Fibroblast of pulmonary artery (primary cell): ENCODE results near the gene RAB21.
"Not testable (repeated sequence)": the region's sequence is repeated elsewhere in the genome, so short reads cannot be mapped to it uniquely, and the experiment has no call there.

Source experiments
- DNase-seq: peaks from one replicate; pipeline ENCODE4 v3.0.0-alpha.2; 2010; ENCODE audit warnings: low read depth
- H3K4me3 ChIP-seq: replicated peaks from 2 replicates; pipeline ENCODE4 v1.5.1; 2011; ENCODE audit warnings: low read depth, mild to moderate bottlenecking, control low read depth, low read length, moderate library complexity
- TF ChIP-seq, protein P1 (sequence below): IDR thresholded peaks from 2 replicates; pipeline ENCODE4 v1.5.1; 2011; ENCODE audit warnings: mild to moderate bottlenecking, control low read depth, low read length, inconsistent platforms; ENCODE audit errors: missing control alignments

Gene RAB21

DNA sequence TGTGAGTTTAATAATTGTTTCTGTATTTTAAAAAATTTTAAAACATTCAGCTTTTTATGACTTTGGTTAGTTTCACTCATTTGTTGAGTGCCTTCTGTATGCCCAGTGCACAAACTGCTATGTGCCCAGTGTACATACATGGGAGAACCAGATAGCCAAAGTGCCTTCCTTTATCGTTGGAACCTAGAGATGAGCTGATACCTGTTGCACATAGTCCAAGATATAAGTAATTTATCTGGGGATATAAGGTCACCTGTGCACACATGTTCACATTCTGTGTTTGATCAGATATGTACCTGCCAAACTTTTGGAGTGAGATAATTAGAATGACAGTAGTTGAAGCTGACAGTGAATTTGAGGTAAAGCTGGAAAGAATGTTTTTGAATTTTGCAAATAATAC lies 37.9 kb downstream of the RAB21 start:
- TF ChIP-seq, protein P1, sequence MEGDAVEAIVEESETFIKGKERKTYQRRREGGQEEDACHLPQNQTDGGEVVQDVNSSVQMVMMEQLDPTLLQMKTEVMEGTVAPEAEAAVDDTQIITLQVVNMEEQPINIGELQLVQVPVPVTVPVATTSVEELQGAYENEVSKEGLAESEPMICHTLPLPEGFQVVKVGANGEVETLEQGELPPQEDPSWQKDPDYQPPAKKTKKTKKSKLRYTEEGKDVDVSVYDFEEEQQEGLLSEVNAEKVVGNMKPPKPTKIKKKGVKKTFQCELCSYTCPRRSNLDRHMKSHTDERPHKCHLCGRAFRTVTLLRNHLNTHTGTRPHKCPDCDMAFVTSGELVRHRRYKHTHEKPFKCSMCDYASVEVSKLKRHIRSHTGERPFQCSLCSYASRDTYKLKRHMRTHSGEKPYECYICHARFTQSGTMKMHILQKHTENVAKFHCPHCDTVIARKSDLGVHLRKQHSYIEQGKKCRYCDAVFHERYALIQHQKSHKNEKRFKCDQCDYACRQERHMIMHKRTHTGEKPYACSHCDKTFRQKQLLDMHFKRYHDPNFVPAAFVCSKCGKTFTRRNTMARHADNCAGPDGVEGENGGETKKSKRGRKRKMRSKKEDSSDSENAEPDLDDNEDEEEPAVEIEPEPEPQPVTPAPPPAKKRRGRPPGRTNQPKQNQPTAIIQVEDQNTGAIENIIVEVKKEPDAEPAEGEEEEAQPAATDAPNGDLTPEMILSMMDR, result no peak
- no peak for DNase-seq
- H3K4me3 ChIP-seq, result no peak overlapping the region

DNA sequence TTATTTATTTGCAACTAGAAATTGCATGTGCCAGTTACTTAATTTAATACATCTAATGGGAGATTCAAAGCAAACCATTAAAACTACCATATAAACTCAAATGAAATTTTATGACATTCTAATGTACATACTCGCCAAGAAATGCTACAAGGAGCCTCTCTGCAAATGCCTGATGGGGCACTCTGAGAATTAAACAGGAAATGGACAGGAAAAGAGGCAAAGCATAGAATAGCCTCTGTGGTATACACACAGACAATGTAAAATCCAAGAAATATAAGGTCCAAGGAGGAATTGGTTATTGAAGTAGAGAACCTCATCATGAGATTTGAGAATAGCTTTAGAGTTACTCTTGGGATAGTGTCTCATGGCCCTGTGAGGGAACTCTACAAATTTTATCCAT lies 41.2 kb downstream of the RAB21 start:
- no peak for DNase-seq
- TF ChIP-seq, protein P1, result no peak
- no peak overlapping the region for H3K4me3 ChIP-seq

DNA sequence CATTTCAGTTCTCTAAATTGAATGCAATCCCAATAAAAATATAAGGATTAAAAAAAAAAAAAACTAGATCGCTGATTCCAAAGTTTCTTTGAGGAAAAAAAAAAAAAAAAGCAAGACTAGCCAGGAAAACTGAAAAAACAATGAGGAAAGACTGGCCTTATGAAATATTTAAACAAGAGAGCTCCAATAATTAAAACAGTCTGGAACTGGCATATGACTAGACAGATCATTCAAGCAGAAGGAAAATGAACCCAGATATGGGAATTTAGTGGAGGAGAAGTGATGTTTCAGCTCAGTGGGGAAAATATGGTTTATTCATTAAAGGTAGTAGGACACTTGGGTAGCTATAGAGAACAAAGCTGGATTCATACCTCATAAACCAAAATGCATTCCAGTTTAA lies 42.9 kb downstream of the RAB21 start:
- DNase-seq, result no peak
- TF ChIP-seq, protein P1, result no peak
- no peak overlapping the region for H3K4me3 ChIP-seq

DNA sequence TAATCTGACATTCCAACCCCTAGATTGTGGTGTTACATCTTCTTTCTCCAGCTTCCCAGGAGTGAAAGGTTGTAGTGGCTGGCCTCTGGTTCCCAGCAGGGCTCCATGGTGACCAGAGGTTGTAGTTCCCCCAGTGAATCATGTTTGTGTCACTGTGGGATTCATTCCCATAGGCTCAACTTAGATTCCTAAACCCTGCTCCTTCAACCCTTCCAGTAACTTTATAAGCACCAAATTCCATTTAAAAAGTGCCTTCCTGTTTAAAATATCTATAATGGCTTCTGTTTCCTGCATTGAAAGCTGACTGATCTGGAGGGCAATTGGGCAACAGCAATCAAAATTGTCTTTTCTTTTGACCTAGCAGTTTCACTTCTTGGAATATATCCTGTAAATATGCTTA lies 44.4 kb downstream of the RAB21 start:
- TF ChIP-seq, protein P1, result no peak
- no peak overlapping the region for H3K4me3 ChIP-seq
- DNase-seq, result peak; percentile 10

DNA sequence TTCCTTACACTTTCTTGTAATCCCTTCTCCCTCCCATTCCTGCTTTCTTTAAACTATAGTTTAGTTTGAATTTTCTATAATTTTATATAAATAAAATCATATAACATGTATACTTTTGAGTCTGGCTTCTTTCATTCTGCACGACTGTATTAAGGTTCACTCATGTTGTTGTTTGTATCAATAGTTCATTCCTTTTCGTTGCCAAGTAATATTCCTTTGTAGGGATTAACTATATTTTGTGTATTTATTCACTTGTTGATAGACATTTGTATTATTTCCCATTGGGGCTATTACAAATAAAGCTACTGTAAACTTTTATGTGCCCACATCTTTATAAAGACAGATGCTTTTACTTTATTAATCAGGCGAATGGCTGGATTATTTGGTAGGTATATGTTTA lies 45.5 kb downstream of the RAB21 start:
- no peak overlapping the region for H3K4me3 ChIP-seq
- TF ChIP-seq, protein P1, result no peak
- DNase-seq, result no peak

DNA sequence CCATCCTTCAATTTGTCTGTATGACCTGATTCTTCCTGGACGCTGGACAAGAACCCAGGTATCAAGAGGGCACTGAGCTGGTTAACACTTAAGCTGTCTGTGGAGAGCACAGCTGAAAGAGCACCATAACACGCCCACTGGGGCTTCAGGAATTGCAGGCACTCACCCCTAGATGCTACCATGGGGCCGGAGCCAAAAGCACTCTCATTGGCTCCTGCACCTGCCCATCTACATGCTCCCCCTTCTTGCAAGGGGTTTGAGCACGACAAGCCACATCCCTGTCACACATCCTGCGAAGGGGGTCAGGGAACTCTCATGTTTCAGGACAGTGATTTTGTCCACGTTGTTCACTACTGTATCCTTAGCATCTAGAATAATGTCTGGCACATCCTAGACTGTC lies 49.8 kb downstream of the RAB21 start:
- no peak for DNase-seq
- H3K4me3 ChIP-seq, result no peak overlapping the region
- TF ChIP-seq, protein P1, result no peak

DNA sequence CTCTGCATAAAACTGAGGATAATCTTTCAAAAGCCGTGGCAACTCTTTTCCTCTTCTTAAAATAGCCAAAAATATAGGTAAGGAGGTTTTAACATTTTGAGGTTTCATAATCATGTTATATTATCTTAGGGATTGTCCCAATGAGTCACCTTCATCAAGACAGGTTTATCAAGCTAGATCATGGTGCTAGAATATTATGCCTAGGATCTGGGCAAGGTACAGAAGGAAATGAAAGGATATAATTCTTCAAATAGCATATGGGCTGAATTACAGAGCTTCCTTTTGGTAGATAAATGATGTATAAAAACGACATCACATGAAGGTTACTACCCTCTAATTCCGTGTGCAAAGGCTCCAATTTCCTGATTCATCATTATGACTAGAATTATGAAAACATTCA lies 56.3 kb downstream of the RAB21 start:
- TF ChIP-seq, protein P1, result no peak
- no peak for DNase-seq
- H3K4me3 ChIP-seq, result no peak overlapping the region

DNA sequence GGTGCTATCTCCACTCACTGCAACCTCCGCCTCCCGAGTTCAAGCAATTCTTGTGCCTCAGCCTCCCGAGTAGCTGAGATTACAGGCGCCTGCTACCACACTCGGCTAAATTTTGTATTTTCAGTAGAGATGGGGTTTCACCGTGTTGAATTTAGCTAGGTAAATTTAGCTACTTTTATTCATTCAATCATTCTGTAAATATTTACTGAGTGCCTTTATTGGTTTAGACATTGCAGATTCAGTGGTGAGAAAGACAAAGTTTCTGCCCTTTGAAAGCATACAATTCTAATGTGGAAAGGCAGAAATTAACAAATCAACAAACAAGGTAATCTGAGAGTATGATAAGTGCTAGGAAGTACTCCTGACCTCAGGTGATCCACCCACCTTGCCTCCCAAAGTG lies 60.6 kb downstream of the RAB21 start:
- DNase-seq, H3K4me3 ChIP-seq: not testable (repeated sequence)

DNA sequence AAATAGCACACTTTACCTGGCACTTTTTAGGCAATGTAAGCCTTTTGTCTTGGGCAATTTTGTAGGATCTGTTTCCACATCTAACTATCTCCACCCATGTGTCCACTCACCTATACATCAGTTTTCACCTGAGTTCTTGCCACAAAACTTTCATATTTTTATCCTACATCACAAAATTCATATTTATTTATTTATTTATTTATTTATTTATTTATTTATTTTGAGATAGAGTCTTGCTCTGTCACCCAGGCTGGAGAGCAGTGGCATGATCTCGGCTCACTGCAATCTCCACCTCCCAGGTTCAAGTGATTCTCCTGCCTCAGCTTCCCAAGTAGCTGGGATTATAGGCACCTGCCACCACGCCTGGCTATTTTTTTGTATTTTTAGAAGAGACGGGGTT lies 67.4 kb downstream of the RAB21 start:
- H3K4me3 ChIP-seq, DNase-seq: not testable (repeated sequence)
